HepG2 (cell line): ENCODE results near the gene VAV2. TPM values are rescaled to one million over a fixed set of nuclear protein-coding genes. Genes with fewer than 3 reads are reported as not detected.
A peak's percentile ranks its signal among the peaks of the same experiment; 100 is the strongest.

Experiments used
- ATAC-seq: fragments of 200-7000 bp; cut with Tn5 transposase; 3 replicates; pipeline ENCODE4 v1.9.1; 2020; ENCODE audit warnings: mild to moderate bottlenecking, moderate library complexity
- BruUV-seq: library from RNA; stranded (reverse); fragments of 400-500 nt; replicated peaks from 2 replicates; lab custom pipeline; 2021; lab: Mats Ljungman, UMichigan
- CTCF ChIA-PET: fragments of 300-600 bp; formaldehyde crosslinking; extraction: SDS; loops from one replicate; lab custom pipeline; 2021; ENCODE audit warnings: low total read pairs, inconsistent platforms, low intra/inter-chr PET ratio; lab: Yijun Ruan, JAX
- POLR2A ChIA-PET: fragments of 350-600 bp; sonication (Branson Sonifier 250); formaldehyde crosslinking; loops from one replicate; lab custom pipeline; 2020; ENCODE audit warnings: antibody characterized with exemption, inconsistent platforms; lab: Yijun Ruan, JAX
- DNase-seq: peaks from one replicate; pipeline ENCODE4 v3.0.0-alpha.2; 2015; ENCODE audit warnings: low spot score
- FAIRE-seq: peaks from 3 replicates; lab custom pipeline; 2011; peaks lifted over from hg19 to GRCh38; lab: Jason Lieb, UNC
- H2AFZ ChIP-seq: one replicate; pipeline ENCODE4 v1.6.1; 2011; ENCODE audit warnings: low read length, inconsistent platforms
- H3K27ac ChIP-seq: fragments of 300-600 bp; 3 replicates; pipeline ENCODE4 v1.8.0; 2011; ENCODE audit warnings: mixed run types, mild to moderate bottlenecking, mixed read lengths, low read length, inconsistent platforms; ENCODE audit not compliant: insufficient read depth; ENCODE audit errors: extremely low read length
- H3K27me3 ChIP-seq, 2 experiments: fragments of 200-600 bp in 1 of 2; 2 replicates in 1 of 2; 3 replicates in 1 of 2; pipeline versions ENCODE4 v1.6.0 to v1.8.0; 2011; ENCODE audit warnings: low read length in 2 of 2, mild to moderate bottlenecking in 2 of 2, moderate library complexity in 2 of 2, inconsistent platforms in 1 of 2; ENCODE audit not compliant: insufficient read depth in 2 of 2, control insufficient read depth in 1 of 2
- H3K36me3 ChIP-seq, 2 experiments: fragments of 200-600 bp in 1 of 2; replicated peaks in 1 of 2; 2 replicates in 1 of 2; 3 replicates in 1 of 2; pipeline versions ENCODE4 v1.5.1 to v1.8.0; 2011; ENCODE audit warnings: low read length in 2 of 2, inconsistent platforms in 1 of 2; ENCODE audit not compliant: insufficient read depth in 2 of 2, control insufficient read depth in 1 of 2
- H3K4me1 ChIP-seq: 2 replicates; pipeline ENCODE4 v1.5.1; 2012; ENCODE audit warnings: low read length, inconsistent platforms; ENCODE audit not compliant: insufficient read depth
- H3K4me2 ChIP-seq: 2 replicates; pipeline ENCODE4 v1.6.0; 2011; ENCODE audit warnings: low read depth, low read length, inconsistent platforms
- H3K4me3 ChIP-seq, 3 experiments: fragments of 200-600 bp in 1 of 3; sonication (generic), shearing (Covaris generic) in 1 of 3; replicated peaks in 1 of 3; 2 replicates each; pipeline ENCODE4 v1.5.1; 2011 to 2016; ENCODE audit warnings: low read length in 3 of 3, inconsistent platforms in 2 of 3, low read depth in 2 of 3, mild to moderate bottlenecking in 2 of 3, control low read depth in 1 of 3, mixed read lengths in 1 of 3; ENCODE audit not compliant: insufficient read depth in 1 of 3
- H3K79me2 ChIP-seq: one replicate; pipeline ENCODE4 v1.6.1; 2011; ENCODE audit warnings: low read length, inconsistent platforms; ENCODE audit not compliant: insufficient read depth
- H3K9ac ChIP-seq: 2 replicates; pipeline ENCODE4 v1.6.0; 2011; ENCODE audit warnings: mild to moderate bottlenecking, low read depth, low read length, inconsistent platforms; ENCODE audit not compliant: insufficient read depth
- H3K9me3 ChIP-seq: 2 replicates; pipeline ENCODE4 v1.5.1; 2012; ENCODE audit warnings: mild to moderate bottlenecking, low read length
- H4K20me1 ChIP-seq: 2 replicates; pipeline ENCODE4 v1.6.0; 2011; ENCODE audit warnings: inconsistent platforms, mild to moderate bottlenecking, low read length, moderate library complexity; ENCODE audit not compliant: insufficient read depth
- ESRRA ChIP-seq: sonication (generic); formaldehyde crosslinking; IDR thresholded peaks from 2 replicates; pipeline ENCODE4 v1.5.1; 2020; ENCODE audit warnings: mild to moderate bottlenecking, low read depth, missing genetic modification reagents
- GLI4 ChIP-seq: sonication (generic); formaldehyde crosslinking; IDR thresholded peaks from 2 replicates; pipeline ENCODE4 v1.5.1; 2020; ENCODE audit warnings: missing genetic modification reagents, mild to moderate bottlenecking, moderate library complexity, borderline replicate concordance
- HNF4A ChIP-seq: sonication (generic); formaldehyde crosslinking; IDR thresholded peaks from 2 replicates; pipeline ENCODE4 v1.4.0; 2020; ENCODE audit warnings: missing genetic modification reagents
- KDM2A ChIP-seq: sonication (generic); formaldehyde crosslinking; IDR thresholded peaks from 2 replicates; pipeline ENCODE4 v1.4.0; 2020; ENCODE audit warnings: low read depth, missing genetic modification reagents, borderline replicate concordance
- ZNF24 ChIP-seq: fragments of 450-650 bp; IDR thresholded peaks from 2 replicates; pipeline ENCODE4 v1.6.1; 2017; ENCODE audit warnings: antibody characterized with exemption, mild to moderate bottlenecking
- ZNF530 ChIP-seq: sonication (generic); formaldehyde crosslinking; IDR thresholded peaks from 2 replicates; pipeline ENCODE4 v1.5.0; 2020; ENCODE audit warnings: low read depth, mild to moderate bottlenecking, missing genetic modification reagents
- ZNF629 ChIP-seq: sonication (generic); formaldehyde crosslinking; conservative IDR thresholded peaks from 2 replicates; pipeline ENCODE4 v1.5.0; 2020; ENCODE audit warnings: missing genetic modification reagents
- WGBS: methylation state at CpG from one replicate; pipeline ENCODE4 v1.1.6; 2017; ENCODE audit warnings: low lambda C conversion rate; 5-methylcytosine and 5-hydroxymethylcytosine counted together
- in situ Hi-C: cut with HindIII; loops from 2 replicates; pipeline ENCODE4 v1.10.0; 2017; ENCODE audit warnings: low pct_unique_long_range_greater_than_20kb; ENCODE audit not compliant: extremely low pct_ligation_motif_present
- intact Hi-C: fragments of 100-400 bp; cut with micrococcal nuclease; formaldehyde crosslinking; loops from one replicate; pipeline ENCODE4 v1.10.0; 2022; ENCODE audit not compliant: unreplicated experiment
- polyA plus RNA-seq, 8 experiments: library from polyadenylated mRNA; depleted of rRNA in 3 of 8; stranded (reverse) in 7 of 8; unstranded in 1 of 8; fragments of >200 nt; fragmentation: Illumina TruSeq in 4 of 8; extraction: Trizol in 4 of 8; gene quantifications; 2 replicates each; pipeline versions ENCODE4 v1.2.1 to v1.2.3, GENCODE V29; 2011 to 2016; ENCODE audit warnings: low read depth in 4 of 8, missing spikeins in 1 of 8, mixed read lengths in 1 of 8; ENCODE audit not compliant: insufficient read depth in 1 of 8
- total RNA-seq, 5 experiments: library from RNA; depleted of rRNA; stranded (reverse); fragments of >200 nt; fragmentation: Illumina TruSeq; extraction: Trizol; gene quantifications; 2 replicates each; pipeline ENCODE4 v1.2.3, GENCODE V29; 2016; ENCODE audit warnings: low read depth in 1 of 5
- TF ChIP-seq, protein P1 (sequence below): fragments of 450-650 bp; IDR thresholded peaks from 2 replicates; pipeline ENCODE4 v1.6.1; 2017
- TF ChIP-seq, protein P2 (sequence below): sonication (generic); formaldehyde crosslinking; IDR thresholded peaks from 2 replicates; pipeline ENCODE4 v1.4.0; 2020; ENCODE audit warnings: low read depth, mild to moderate bottlenecking, missing genetic modification reagents

VAV2 gene
- total and polyA plus RNA-seq, 2 of the 13 experiments (the other 11 are each of a cell fraction or from before 2014, with no cell fraction given), result 22.5 to 22.9 TPM

DNA sequence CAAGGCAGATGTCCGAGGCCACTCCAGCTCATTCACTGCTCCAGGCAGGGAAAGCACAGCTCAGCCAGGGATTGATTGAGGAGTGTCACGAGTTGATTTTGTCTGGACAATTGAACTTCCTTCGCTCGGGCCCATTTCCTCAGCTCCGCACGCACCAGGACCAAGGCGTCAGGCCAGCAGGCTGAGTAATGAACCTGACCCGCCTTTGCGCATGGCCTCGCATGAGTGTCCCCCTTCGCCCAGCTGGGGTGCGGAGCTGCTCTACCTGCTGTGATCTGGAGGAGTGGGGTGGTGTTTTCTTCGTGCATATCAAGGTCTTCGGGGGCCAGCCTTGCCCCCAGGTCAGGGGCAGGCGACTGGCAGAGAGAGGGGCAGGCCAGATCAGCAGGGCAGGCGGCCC, 44.0 kb downstream of the VAV2 start (continued):
- TF ChIP-seq GLI4 (no peak), ZNF530 (no peak), KDM2A (CRISPR knock-in tag) (no peak), HNF4A (CRISPR knock-in tag) (no peak)
- TF ChIP-seq, protein P1, sequence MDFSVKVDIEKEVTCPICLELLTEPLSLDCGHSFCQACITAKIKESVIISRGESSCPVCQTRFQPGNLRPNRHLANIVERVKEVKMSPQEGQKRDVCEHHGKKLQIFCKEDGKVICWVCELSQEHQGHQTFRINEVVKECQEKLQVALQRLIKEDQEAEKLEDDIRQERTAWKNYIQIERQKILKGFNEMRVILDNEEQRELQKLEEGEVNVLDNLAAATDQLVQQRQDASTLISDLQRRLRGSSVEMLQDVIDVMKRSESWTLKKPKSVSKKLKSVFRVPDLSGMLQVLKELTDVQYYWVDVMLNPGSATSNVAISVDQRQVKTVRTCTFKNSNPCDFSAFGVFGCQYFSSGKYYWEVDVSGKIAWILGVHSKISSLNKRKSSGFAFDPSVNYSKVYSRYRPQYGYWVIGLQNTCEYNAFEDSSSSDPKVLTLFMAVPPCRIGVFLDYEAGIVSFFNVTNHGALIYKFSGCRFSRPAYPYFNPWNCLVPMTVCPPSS, result no peak

DNA sequence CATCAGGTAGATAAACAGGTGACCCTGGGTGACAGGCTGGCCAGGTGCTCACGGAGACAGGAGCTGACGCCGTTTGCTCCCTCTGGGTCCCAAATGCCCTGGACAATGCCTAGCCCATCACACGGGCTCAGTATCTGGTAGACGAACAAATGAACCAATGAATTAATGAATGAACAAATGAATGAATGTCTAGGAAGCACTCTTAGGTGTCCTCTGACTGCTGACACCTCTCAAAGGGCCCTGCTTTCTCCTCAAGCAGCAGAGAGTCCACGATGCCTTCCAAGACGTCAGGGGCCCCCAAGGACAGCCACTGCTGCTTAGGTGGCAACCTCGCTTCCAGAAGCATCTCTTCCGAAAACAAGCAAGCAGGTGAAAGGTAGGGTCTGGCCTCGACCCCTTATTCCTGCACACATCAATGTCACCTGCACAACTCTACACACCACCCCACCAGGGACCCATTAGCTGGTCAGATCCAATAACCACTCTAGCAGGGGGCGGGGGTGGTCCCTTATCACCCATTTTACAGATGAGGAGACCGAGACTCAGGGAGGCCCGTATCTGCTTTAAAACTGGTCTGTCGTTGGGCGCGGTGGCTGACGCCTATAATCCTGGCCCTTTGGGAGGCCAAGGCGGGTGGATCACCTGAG, 45.2 kb downstream of the VAV2 start:
- in situ Hi-C loops, result no loop called here
- Histone ChIP-seq H3K4me3 (no peak overlapping the region), H3K79me2 (peaks cover 78% of the 10 kb centered on the region), H3K4me2 (no peak overlapping the region), H4K20me1 (peaks cover 28% of the 10 kb centered on the region; the same call in 1 of the 2 replicates), H3K9ac (no peak overlapping the region), H3K27ac (no peak overlapping the region), H3K4me1 (no peaks in the 10 kb centered on the region), H3K27me3 (no peaks in the 10 kb centered on the region), H2AFZ (no peak overlapping the region), H3K36me3 (peaks cover 4 to 30% of the 10 kb centered on the region in 2 experiments; a peak in 3 of 5 replicates), H3K9me3 (no peaks in the 10 kb centered on the region)
- WGBS, result 84% methylated on average over 15 of the region's 18 CpGs
- no peak for DNase-seq
- no peak for FAIRE-seq
- CTCF ChIA-PET, result no interaction called here
- POLR2A ChIA-PET, result interaction anchor here (1.0 kb wide), 1 partner anchor 54 kb away, joined by 3 read pairs; no protein-coding TSS in a partner anchor
- no peak for ATAC-seq
- no TSS peak for BruUV-seq
- intact Hi-C loops, result no loop called here
- TF ChIP-seq ESRRA (no peak), ZNF24 (0 out of 2 replicates have a peak, but pooled peaks have one; percentile 23), ZNF629 (CRISPR knock-in tag) (peak; percentile 30; the same call in 1 of the 2 replicates)
- TF ChIP-seq, protein P2, sequence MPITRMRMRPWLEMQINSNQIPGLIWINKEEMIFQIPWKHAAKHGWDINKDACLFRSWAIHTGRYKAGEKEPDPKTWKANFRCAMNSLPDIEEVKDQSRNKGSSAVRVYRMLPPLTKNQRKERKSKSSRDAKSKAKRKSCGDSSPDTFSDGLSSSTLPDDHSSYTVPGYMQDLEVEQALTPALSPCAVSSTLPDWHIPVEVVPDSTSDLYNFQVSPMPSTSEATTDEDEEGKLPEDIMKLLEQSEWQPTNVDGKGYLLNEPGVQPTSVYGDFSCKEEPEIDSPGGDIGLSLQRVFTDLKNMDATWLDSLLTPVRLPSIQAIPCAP (CRISPR knock-in tag), result no peak
- TF ChIP-seq, all 625 proteins: peak for 2
